Omental fat pad (tissue), 4 donors: ENCODE measurements around the gene LAMC3. TPM values are rescaled to one million over a fixed set of nuclear protein-coding genes. Genes with fewer than 3 reads are reported as not detected.

Source experiments
- ATAC-seq: fragments of 150-250 bp; one replicate; pipeline ENCODE4 v1.9.1; 2016; ENCODE audit warnings: mild to moderate bottlenecking, moderate library complexity; ENCODE audit not compliant: low FRiP score
- DNase-seq: peaks from one replicate; pipeline ENCODE4 v3.0.0-alpha.2; 2019; ENCODE audit warnings: low spot score
- CTCF ChIP-seq, 3 donors: fragments of 450-650 bp; IDR thresholded peaks; one replicate each; pipeline ENCODE4 v1.5.1; 2016 to 2017; ENCODE audit warnings: antibody characterized with exemption in 3 of 3, mild to moderate bottlenecking in 3 of 3, moderate library complexity in 2 of 3
- total RNA-seq, 4 donors: library from RNA; depleted of rRNA; stranded (reverse); fragments of >200 nt; gene quantifications; one replicate each; pipeline ENCODE4 v1.1.0, GENCODE V29; 2016

Gene LAMC3
- total RNA-seq, 4 donors from 2014 or later, result 0.09 to 1.9 (median 0.65) TPM

DNA sequence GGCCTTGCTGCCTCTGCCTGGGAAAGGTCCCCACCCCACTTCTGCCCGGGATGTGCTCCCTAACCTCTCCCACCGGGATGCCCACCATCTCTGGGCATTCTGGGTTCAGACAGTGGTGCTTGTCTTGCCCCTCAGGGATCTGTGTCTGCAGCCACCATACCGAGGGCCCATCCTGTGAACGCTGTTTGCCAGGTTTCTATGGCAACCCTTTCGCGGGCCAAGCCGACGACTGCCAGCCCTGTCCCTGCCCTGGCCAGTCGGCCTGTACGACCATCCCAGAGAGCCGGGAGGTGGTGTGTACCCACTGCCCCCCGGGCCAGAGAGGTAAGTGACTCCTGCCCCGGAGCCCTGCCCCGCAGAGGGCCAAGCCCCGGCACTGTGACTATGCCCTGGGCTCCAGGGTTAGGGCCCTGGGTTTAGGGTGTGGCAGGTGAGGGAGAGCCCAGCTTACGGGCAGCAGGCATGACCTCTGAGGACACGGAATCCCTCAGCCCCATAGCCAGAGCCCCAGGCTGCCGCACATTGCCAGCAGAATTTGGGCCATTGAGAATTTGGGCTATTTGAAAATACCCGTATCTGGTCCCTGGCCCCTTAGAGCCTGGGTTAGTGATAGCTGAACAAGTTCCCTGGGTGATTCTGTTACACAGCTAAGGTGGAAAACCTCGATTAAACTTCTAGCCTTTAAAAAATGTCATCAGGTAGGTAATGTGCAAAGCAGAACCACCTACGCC lies 52.1 kb downstream of the LAMC3 start:
- ATAC-seq (no peak), DNase-seq (no peak)
- TF ChIP-seq CTCF (IDR thresholded peaks at IDR 0.05), result no peak

- no peak for TF ChIP-seq CTCF (IDR thresholded peaks at IDR 0.05)
- DNase-seq (no peak), ATAC-seq (no peak)
Measured at GRCh38 chr9:131062969-131063368, 54.0 kb downstream of the LAMC3 start.

- no peak for ATAC-seq
- no peak for DNase-seq
- no peak for TF ChIP-seq CTCF (IDR thresholded peaks at IDR 0.05)
Measured at GRCh38 chr9:131065599-131065998, 56.6 kb downstream of the LAMC3 start.

DNA sequence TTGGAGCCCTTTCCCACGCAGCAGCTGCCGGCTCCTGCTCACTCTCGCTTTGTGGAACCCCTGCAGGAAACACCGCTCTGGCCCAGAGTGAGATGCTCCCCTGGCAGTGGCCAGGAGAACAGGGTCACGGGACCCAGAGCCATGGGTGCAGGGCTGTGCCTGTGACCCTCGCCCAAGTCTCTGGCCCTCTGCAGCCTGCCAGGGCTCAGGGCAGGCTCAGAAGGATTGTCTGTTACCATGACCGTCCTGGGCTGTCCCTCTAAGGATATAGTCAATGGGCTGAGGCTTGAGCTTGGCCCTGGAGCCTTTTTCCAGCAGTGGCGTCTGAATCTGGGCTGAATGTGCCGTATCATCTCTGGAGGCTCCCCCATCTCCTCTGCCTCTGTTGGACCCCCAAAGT lies 58.7 kb downstream of the LAMC3 start:
- DNase-seq, result no peak
- ATAC-seq, result no peak
- no peak for TF ChIP-seq CTCF (IDR thresholded peaks at IDR 0.05)

DNA sequence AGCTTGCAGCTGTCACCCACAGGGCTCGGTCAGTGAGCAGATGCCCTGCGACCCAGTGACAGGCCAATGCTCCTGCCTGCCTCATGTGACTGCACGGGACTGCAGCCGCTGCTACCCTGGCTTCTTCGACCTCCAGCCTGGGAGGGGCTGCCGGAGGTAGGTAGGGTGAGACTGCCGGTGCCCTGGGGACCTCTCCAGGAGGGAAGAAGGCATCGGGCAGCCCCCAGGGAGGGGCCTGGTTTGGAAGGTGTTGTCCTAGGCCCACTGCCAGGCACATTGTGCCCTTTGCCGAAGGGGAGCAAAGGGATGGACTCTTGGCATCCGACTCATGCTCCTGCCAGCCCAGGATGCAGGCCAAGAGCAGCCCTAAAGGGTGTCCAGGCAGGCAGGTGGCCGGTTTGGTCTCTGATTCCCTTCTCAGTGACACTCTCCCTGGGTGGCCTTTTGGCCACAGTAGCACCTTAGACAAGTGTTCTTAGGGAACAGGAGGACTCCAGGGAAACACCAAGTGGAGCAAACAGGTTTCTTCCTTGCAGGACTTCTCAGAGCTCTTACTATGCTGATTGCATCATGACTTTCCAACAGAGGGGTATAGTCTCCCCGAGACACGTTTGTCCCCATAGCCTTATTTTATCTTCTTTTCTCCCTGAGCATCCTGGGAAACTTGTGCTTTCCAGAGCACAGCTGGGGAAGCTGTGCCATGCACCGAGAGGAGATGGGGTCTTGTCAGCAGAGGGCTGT lies 59.3 kb downstream of the LAMC3 start:
- no peak for TF ChIP-seq CTCF (IDR thresholded peaks at IDR 0.05)
- no peak for ATAC-seq
- no peak for DNase-seq

- DNase-seq (no peak), ATAC-seq (no peak)
- no peak for TF ChIP-seq CTCF (IDR thresholded peaks at IDR 0.05)
Measured at GRCh38 chr9:131069699-131070098, 60.7 kb downstream of the LAMC3 start.
